ENCODE measurements around the gene ANAPC5.

DNA sequence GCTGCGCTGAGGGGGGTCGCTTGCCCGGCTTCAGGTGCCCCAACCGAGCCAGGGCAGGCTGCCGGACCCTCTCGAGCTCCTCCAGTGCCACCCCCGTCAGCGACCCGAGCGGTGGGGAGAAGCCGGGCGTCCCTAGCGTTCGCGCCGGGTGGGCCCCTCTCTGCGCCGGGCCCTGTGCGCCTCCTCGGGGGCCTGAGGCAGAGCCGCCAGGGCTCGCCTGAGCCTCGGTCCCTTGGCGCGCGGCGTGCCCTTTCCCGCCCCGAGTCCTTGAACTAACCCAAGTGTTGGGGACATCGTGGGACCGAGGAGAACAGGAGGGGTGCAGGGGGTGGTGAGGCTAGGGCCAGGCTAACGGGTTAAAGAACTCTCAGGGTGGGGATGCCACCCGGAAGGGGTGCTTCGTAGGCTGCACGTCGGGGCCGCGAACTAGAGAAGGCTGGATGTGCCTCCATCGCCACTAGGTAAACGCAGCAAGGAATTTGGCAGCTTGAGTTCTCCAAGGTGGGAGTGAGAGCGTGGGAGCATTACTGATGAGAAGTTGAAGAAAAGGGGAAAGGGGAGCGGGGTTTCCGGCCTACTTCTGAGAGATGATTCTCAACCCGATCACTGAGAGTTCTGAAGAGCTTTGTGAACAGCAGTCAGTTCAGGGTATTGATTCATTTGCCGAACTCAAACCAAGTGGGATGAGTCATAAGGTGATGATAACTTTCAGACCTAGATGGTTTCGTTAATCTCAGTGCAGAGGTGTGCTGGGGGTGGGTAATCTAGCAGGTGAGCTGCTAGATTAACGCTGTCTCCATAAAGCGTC, 48.3 kb upstream of the ANAPC5 start:
- peak in 1 of 2 donors; percentile 52 for TF ChIP-seq POLR2A (IDR thresholded peaks at IDR 0.05)
- TF ChIP-seq, protein P1, sequence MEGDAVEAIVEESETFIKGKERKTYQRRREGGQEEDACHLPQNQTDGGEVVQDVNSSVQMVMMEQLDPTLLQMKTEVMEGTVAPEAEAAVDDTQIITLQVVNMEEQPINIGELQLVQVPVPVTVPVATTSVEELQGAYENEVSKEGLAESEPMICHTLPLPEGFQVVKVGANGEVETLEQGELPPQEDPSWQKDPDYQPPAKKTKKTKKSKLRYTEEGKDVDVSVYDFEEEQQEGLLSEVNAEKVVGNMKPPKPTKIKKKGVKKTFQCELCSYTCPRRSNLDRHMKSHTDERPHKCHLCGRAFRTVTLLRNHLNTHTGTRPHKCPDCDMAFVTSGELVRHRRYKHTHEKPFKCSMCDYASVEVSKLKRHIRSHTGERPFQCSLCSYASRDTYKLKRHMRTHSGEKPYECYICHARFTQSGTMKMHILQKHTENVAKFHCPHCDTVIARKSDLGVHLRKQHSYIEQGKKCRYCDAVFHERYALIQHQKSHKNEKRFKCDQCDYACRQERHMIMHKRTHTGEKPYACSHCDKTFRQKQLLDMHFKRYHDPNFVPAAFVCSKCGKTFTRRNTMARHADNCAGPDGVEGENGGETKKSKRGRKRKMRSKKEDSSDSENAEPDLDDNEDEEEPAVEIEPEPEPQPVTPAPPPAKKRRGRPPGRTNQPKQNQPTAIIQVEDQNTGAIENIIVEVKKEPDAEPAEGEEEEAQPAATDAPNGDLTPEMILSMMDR (IDR thresholded peaks at IDR 0.05): no peak

Measured in Peyer's patch (tissue), 4 donors.